GM12874 (cell line): Measurements from ENCODE around the gene SPOCK2.

Experiments
- TF ChIP-seq, protein P1 (sequence below): IDR thresholded peaks from 2 replicates; pipeline ENCODE4 v1.5.1; 2011; ENCODE audit warnings: low read depth, mild to moderate bottlenecking, control low read depth, low read length, moderate library complexity; ENCODE audit not compliant: insufficient read depth

The SPOCK2 gene

DNA sequence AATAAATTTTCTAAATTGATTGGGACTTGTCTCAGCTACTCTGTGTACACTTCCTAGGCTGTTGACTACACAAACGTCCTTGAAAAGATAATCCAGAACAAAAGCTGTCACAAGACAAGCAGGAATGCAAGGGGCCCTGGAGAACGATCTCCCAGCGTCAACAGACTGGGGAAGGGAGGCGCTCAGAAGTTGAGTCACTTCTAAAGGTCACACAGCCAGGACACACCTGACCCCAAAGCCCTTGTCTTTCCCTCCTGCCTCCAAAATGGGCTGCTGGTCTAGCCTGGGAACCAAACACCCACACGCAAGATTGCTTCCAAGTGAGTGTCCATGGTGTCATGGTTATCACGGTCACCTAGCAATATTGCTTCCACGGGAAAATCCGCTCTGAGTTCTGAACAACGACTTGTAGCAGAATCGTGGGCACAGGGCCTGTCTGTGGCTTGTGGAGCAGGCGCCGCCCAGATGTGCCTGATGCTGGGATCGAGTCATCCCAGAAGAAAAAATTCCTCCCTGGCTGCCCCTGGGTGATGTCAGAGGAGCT lies 49.8 kb downstream of the SPOCK2 start:
- TF ChIP-seq, protein P1, sequence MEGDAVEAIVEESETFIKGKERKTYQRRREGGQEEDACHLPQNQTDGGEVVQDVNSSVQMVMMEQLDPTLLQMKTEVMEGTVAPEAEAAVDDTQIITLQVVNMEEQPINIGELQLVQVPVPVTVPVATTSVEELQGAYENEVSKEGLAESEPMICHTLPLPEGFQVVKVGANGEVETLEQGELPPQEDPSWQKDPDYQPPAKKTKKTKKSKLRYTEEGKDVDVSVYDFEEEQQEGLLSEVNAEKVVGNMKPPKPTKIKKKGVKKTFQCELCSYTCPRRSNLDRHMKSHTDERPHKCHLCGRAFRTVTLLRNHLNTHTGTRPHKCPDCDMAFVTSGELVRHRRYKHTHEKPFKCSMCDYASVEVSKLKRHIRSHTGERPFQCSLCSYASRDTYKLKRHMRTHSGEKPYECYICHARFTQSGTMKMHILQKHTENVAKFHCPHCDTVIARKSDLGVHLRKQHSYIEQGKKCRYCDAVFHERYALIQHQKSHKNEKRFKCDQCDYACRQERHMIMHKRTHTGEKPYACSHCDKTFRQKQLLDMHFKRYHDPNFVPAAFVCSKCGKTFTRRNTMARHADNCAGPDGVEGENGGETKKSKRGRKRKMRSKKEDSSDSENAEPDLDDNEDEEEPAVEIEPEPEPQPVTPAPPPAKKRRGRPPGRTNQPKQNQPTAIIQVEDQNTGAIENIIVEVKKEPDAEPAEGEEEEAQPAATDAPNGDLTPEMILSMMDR = no peak

DNA sequence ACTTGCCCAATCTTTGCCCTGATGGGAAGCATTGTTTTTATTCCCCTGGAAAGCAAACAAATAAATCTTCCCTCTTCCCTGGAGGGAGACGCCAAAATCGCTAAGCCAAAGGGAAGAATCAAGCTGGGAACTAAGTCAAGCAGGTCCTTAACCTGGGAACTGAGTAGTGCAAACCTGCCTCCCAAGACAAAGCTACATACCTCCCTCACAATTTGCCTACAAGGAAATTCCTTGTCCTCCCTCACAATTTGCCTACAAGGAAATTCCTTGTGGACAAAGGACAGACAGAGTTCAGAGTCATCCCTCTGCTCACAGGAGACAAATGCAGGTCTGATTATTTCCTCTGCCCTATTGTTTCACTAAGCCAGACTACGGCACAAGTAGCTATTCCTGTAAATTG lies 50.5 kb downstream of the SPOCK2 start:
- TF ChIP-seq, protein P1 = no peak

DNA sequence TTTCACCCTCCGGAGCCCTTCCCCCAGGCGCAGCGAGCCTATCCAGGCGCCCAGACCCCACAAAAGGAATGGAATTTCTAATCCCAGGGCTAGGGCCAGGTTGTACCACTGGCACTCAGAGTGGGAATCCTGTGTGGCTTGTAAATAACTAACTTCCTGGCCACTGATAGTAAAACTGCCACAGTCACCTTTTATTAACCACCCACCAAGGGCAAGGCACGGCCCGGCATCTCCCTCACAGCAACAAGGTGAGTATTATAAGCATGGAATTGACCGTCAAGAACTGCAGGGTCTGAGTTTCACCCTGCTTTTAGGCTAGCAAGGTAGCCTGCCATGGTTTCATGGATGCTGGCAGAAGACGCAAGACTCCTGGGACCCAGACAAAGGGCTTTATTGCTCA lies 51.1 kb downstream of the SPOCK2 start:
- TF ChIP-seq, protein P1 = no peak

DNA sequence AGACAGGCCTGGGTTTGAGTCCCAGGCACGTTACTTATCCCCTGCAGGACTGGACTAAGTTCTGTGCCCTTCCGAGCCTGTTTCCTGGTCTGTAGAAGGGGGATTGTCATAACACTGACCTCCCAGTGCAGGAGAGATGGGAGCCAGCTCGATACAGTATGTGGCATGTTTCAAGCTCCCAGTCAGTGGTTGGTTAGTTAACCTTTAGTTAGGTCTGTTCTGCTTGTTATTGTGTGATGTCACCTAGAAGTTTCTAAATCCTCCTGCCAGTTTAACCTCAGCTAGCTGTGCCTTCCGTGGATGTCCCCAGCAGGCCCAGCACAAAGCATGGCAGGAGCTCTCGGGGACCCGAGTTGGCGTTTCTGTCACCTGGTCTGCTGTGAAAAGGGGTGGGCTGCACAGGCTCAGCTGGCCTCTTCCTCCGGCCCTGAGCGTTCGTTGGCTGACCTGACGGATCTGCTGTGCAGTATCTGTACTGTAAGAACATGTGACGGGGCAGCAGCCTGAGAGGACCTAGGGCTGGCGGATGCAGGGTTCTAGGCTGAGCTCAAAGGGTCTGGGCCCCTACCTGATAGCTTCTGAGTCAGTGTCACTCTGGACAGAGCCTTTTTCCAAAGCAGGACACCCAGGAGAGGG lies 53.0 kb downstream of the SPOCK2 start:
- TF ChIP-seq, protein P1 = no peak

DNA sequence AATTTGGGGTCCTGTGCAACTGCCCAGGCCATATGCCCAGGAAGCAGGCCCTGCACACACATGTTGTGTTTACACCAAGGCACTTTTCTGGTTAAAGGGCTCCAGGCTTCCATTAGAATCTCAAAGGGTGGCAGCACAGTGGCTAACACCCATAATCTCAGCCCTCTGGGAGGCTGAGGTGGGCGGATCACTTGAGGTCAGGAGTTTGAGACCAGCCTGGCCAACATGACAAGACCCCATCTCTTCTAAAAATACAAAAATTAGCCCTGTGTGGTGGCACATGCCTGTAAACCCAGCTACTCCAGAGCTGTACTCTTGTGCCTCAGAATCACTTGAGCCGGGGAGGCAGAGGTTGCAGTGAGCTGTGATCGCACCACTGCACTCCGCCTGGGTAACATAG lies 53.6 kb downstream of the SPOCK2 start:
- TF ChIP-seq, protein P1 = no peak

DNA sequence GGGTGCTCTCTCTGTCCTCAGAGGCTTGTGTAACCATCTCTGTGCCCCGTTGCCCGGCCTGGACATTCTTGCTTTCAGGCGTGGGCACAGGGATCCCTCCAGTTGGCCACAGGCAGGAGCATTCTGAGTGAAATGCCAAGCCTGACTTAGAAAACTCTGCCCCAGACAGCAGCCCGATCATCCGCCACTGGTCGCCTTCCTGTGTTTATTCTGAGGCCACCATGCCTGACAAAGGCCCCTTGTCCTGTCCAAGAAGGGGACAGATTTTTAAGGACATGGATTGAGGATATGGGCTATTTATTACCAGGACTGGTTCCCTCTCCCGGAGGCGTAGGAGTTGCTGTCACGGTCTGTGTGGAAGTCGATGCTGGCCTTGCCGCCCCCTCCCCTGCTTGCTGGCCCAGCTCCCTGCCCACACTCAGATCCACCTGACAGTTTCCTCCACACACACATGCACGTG lies 54.3 kb downstream of the SPOCK2 start:
- TF ChIP-seq, protein P1 = no peak

DNA sequence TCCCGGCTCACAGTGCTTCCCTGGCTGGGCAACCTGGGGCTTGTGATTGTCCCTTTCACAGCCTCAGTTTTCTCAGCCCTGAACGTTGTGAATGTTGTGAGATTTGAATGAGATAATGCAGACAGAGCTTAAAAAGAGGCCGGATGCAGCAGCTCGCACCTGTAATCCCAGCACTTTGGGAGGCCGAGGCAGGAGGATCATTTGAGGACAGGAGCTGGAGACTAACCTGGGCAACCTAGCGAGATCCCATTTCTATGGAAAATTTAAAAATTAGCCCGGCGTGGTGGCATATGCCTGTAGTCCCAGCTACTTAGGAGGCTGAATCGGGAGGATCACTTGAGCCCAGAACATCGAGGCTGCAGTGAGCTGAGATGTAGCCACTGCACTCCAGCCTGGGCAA lies 56.6 kb downstream of the SPOCK2 start:
- TF ChIP-seq, protein P1 = no peak
